Adipocyte (in vitro differentiated cells): ENCODE results near the gene LTBP4.

Experiments
- DNase-seq: peaks from one replicate; pipeline ENCODE4 v3.0.0-alpha.2; 2015; ENCODE audit warnings: low read depth
- H3K27me3 ChIP-seq: replicated peaks from 2 replicates; pipeline ENCODE4 v1.7.0; 2013; ENCODE audit warnings: mild to moderate bottlenecking, low read length, moderate library complexity; ENCODE audit not compliant: control insufficient read depth, insufficient read depth
- H3K36me3 ChIP-seq: 2 replicates; pipeline ENCODE4 v1.7.0; 2013; ENCODE audit warnings: low read length, mild to moderate bottlenecking, moderate library complexity; ENCODE audit not compliant: control insufficient read depth, insufficient read depth, severe bottlenecking
- H3K4me1 ChIP-seq: 2 replicates; pipeline ENCODE4 v1.7.0; 2013; ENCODE audit warnings: mild to moderate bottlenecking, low read length, moderate library complexity; ENCODE audit not compliant: control insufficient read depth, insufficient read depth
- H3K4me3 ChIP-seq: 2 replicates; pipeline ENCODE4 v1.7.0; 2013; ENCODE audit warnings: mild to moderate bottlenecking, low read length, moderate library complexity
- H3K9ac ChIP-seq: 2 replicates; pipeline ENCODE4 v1.7.0; 2013; ENCODE audit warnings: mild to moderate bottlenecking, low read length, moderate library complexity
- H3K9me3 ChIP-seq: 2 replicates; pipeline ENCODE4 v1.7.0; 2013; ENCODE audit warnings: mild to moderate bottlenecking, low read length, moderate library complexity; ENCODE audit not compliant: control insufficient read depth

The LTBP4 gene

DNA sequence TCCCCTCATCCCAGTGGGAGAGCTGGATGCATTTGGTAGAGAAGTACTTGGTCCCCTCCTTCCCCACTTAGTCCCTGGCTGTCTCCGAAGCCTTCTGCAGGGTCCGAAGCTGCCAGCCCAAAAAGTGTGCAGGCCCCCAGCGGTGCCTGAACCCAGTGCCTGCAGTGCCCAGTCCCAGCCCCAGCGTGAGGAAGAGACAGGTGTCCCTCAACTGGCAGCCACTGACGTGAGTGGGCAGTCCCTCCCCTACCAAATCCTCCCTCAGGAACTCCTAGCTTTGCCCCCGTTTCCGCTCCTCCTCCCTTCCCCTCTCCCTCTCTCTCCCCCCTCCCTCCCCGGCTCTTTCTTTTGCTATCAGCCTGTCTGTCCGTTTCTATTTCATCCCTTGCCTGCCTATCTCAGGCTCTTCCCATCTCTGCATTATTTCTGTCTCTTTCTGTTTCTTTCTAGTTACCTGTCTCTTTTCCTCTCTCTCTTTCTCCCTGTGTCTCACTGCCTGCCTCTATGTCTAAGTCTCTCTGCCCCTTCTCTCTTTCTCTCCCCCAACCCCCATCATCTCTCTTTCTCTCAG, 1.8 kb upstream of the LTBP4 start:
- H3K27me3 ChIP-seq, result peaks cover 18% of the 10 kb centered on the region
- no peak for DNase-seq
- H3K9ac ChIP-seq, result no peak overlapping the region

DNA sequence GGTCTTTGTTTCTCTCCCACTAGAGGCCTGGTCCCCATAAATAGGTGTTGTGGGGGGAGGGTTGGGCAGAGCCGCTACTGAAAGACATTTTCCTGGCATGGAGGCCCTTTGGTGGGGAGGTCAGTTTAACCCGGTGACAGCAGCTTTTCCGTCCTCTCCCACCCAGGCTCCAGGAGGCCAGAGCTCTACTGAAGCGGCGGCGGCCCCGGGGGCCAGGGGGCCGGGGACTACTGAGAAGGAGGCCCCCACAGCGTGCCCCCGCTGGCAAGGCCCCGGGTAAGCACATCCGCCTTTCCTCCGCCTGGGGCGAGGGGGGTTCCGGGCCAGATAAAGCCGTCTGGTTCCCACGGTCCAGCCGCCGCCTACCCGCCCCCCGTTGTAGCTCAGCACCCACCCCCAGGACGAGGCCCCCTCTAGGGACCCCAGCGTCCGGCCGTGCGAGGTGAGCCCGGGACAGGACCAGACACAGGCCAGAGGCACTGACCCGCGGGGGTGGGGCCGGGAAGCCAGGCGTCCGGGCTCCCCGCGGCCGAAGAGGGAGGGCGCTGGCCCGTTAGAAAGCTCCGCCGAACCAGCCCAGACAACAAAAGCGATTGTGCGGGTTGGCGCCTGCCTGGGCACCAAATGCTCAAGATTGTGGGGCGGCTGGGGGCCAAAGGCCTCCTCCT, 1.1 kb upstream of the LTBP4 start:
- H3K9ac ChIP-seq, result no peak overlapping the region
- no peak for DNase-seq
- peaks cover 18% of the 10 kb centered on the region for H3K27me3 ChIP-seq
- H3K9me3 ChIP-seq, result no peaks in the 10 kb centered on the region
- H3K4me3 ChIP-seq, result no peak overlapping the region
- peaks cover 27% of the 10 kb centered on the region for H3K4me1 ChIP-seq
- H3K36me3 ChIP-seq, result no peaks in the 10 kb centered on the region

More for the DNA sequence above, 1.8 kb upstream of the LTBP4 start:
- no peaks in the 10 kb centered on the region for H3K36me3 ChIP-seq
- H3K4me1 ChIP-seq, result peaks cover 24% of the 10 kb centered on the region
- no peaks in the 10 kb centered on the region for H3K9me3 ChIP-seq
- H3K4me3 ChIP-seq, result no peak overlapping the region

DNA sequence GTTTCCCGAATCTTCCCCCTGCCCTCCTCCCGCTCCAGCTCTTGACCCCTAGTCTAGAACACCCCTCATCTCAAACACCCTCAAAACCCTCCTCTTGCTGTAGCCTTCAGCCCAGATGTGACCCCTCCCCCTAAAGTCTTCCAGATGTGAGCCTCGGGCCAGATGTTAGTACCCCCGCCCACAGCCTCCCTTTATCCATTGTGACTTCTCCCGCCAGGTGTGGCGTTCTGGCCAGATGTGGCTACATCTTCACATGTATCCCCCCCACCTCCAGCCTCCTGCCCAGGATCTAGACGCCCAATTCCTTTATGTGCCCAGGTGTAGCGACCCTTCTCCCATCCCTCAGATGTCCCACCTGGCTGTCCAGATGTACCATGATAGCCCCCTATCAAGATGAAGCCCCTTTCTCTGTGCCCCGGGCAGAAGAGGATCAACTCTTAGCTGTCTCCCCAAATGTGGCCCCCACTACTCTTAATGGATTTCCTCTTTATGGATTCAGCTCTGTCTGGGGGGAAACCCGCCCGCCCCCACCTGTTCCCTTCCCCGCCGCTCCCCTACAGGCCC, 517 bp upstream of the LTBP4 start:
- no peaks in the 10 kb centered on the region for H3K36me3 ChIP-seq
- H3K27me3 ChIP-seq, result peaks cover 18% of the 10 kb centered on the region

DNA sequence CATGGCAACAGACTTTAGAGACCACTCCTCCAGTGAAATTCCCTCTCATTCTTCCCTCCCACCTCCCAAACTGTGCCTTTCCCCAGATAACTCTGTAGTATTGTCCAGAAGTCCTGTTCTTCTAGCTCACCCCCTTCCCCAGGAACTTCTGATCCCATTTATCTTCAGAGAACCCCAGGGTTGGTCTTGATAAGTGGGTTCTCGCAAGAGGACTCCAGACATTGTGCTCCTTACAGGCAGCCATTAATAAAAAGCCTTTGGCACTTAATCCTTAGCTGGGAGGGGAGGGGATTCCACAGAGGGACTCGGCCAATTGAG, 1.9 kb downstream of the LTBP4 start:
- Histone ChIP-seq H3K36me3 (no peaks in the 10 kb centered on the region), H3K9ac (peak overlapping the region; percentile 59), H3K9me3 (no peaks in the 10 kb centered on the region), H3K4me1 (peaks cover 31% of the 10 kb centered on the region), H3K27me3 (peaks cover 12% of the 10 kb centered on the region), H3K4me3 (peak overlapping the region; percentile 73)
- DNase-seq, result no peak

More for the DNA sequence above, 517 bp upstream of the LTBP4 start:
- no peak for DNase-seq
- H3K4me1 ChIP-seq, result peaks cover 29% of the 10 kb centered on the region
- H3K4me3 ChIP-seq, result no peak overlapping the region
- H3K9me3 ChIP-seq, result no peaks in the 10 kb centered on the region
- no peak overlapping the region for H3K9ac ChIP-seq

DNA sequence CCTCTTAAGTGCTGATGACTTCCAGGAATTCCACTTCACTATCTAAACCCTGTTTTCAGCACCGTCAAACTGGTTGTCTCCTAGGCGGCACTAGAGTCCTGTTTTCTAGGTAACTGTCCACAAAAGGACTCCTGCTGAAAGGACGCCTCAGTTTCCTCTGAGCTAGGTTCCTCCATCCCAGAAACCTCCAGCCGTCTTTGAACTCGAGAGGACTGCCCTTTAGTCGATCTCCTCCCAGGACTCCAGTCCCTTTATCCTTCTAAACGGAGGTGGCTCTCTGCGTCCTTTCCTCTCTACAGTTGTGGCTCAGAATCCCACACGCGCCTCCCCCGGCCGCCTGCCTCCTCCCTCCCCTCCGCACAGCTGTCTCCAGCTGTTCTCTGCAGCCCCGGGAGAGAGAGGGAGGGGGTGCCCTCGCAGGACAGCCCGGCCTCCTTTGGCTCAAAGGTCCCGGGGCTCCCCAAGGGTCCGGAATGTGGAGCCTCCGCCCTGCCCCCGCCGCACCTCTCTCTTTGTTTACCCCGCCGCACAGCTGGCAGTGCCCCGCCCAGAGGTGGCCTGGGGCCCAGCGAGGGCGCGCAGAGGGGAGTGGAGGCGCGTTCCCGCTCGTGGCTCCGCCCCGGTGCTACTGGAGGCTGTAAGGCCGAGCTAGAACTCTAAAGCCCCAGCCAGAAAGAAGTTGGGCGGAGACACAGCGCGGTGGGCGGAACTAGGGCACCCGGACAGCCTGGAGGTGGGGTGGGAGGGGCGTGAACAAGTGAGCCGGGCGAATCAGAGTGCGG, 2.4 kb downstream of the LTBP4 start:
- H3K4me1 ChIP-seq, result peaks cover 31% of the 10 kb centered on the region
- peaks cover 12% of the 10 kb centered on the region for H3K27me3 ChIP-seq
- peak overlapping the region; percentile 73 for H3K4me3 ChIP-seq
- H3K9ac ChIP-seq, result peak overlapping the region; percentile 59
- no peaks in the 10 kb centered on the region for H3K36me3 ChIP-seq
- H3K9me3 ChIP-seq, result no peaks in the 10 kb centered on the region
- DNase-seq, result peak; percentile 98

DNA sequence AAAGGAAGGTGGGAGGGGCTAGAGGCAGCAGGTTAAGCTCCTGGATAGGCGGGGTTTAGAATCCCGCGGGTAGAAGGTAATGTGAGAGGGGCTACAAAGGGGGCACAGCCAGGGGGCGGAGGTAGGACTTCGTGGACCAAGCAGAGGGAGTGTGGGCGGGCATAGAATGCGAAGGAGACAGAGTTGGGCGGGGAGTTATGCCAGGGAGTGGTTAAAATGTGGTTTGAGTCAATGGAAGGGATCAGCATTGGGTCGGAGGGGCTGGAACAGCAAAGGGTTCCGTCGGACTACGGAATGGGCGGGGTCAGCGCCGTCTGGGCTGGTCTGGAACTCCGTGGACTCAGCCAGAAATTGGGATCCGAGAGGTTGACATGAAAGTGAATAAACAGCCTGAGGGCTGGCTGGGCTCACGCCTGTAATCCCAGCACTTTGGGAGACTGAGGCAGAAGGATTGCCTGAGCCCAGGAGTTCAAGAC, 3.0 kb downstream of the LTBP4 start:
- Histone ChIP-seq H3K4me3 (peak overlapping the region; percentile 73), H3K4me1 (peaks cover 31% of the 10 kb centered on the region), H3K9me3 (no peaks in the 10 kb centered on the region), H3K36me3 (no peaks in the 10 kb centered on the region), H3K27me3 (peaks cover 12% of the 10 kb centered on the region), H3K9ac (no peak overlapping the region)
- DNase-seq, result no peak

DNA sequence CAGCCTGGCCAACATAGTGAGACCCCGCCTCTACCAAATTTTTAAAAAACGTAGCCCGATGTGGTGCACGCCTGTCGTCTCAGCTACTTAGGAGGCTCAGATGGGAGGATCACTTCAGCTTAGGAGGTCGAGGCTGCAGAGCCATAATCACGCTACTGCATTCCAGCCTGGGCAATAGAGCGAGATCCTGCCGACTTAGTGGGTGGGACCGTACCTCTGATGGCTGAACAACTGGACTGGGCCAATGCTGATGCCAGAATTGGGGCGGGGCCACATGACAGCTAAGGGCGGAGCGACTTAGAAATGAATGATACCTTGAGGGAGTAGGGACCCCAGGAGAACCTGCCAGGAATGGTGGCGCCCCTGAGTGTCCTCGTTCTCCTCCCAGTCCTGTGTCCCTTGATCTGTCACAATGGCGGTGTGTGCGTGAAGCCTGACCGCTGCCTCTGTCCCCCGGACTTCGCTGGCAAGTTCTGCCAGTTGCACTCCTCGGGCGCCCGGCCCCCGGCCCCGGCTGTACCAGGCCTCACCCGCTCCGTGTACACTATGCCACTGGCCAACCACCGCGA, 3.6 kb downstream of the LTBP4 start:
- H3K4me1 ChIP-seq, result peaks cover 31% of the 10 kb centered on the region
- no peak overlapping the region for H3K9ac ChIP-seq
- no peaks in the 10 kb centered on the region for H3K9me3 ChIP-seq
- peaks cover 9% of the 10 kb centered on the region for H3K27me3 ChIP-seq
- H3K36me3 ChIP-seq, result no peaks in the 10 kb centered on the region
- DNase-seq, result no peak
- H3K4me3 ChIP-seq, result peak overlapping the region; percentile 68

DNA sequence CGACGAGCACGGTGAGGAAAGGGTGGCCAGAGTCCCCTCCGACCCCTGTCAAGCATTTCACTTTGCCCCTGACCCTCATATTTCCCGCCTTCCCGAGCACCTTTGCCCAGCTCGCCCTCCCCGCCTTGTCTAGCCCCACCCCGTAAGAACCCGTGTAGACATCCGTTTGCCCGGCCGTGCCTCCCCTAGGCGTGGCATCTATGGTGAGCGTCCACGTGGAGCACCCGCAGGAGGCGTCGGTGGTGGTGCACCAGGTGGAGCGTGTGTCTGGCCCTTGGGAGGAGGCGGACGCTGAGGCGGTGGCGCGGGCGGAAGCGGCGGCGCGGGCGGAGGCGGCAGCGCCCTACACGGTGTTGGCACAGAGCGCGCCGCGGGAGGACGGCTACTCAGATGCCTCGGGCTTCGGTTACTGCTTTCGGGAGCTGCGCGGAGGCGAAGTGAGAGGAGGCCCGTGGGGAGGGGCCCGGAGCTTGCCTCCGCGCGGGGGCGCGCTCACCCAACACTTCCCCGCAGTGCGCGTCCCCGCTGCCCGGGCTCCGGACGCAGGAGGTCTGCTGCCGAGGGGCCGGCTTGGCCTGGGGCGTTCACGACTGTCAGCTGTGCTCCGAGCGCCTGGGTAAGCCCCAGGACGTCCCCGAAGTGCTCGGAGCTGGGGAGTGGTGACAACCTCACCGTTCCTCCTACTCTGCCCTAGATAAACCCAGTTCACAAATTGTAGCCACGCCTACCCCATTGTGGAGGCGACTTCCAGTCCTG, 4.2 kb downstream of the LTBP4 start:
- H3K4me1 ChIP-seq, result peaks cover 31% of the 10 kb centered on the region
- H3K27me3 ChIP-seq, result peaks cover 5% of the 10 kb centered on the region
- H3K36me3 ChIP-seq, result no peaks in the 10 kb centered on the region
- no peaks in the 10 kb centered on the region for H3K9me3 ChIP-seq
- peak overlapping the region; percentile 49 for H3K9ac ChIP-seq
- DNase-seq, result peak; percentile 85
- H3K4me3 ChIP-seq, result peak overlapping the region; percentile 68

DNA sequence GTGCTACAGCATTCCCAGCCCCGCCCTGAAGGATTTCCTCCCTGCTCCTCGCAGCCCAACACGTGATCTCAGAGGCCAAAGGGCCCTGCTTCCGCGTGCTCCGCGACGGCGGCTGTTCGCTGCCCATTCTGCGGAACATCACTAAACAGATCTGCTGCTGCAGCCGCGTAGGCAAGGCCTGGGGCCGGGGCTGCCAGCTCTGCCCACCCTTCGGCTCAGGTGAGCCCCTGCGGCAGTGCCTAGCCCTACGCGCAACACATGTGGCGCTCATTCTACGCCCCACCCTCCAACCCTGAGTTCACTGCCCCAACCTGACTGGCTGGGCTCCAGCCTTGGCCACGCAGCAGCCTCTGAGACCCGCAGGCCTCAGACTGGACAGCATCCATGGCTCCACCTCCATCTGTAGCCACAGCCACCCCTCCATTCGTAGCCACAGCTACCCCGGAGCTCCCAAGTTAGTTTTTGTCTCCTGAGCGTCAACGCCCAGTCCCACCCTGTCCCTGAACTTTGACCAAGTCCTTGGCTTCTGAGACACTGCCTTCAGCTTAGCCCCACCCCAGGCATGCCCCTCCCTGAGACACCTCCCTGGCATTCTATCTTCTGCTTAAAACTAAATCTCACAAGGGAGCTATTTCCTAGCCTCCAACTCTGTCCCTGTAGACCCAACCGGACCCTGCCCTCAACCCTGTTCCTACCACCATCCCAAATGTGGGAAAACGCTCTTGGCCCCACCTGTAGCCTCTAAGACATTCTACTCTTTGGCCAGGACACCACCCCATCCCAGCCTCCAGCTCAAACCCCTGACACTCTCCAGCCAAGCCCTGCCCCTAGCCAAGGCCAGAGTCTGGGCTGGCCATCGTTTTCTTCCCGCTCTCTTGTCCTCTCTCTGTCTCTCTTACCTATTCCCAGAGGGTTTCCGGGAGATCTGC, 6.4 kb downstream of the LTBP4 start:
- Histone ChIP-seq H3K4me3 (no peak overlapping the region), H3K4me1 (peaks cover 21% of the 10 kb centered on the region), H3K9ac (no peak overlapping the region), H3K9me3 (no peaks in the 10 kb centered on the region), H3K36me3 (no peaks in the 10 kb centered on the region), H3K27me3 (no peaks in the 10 kb centered on the region)
- no peak for DNase-seq

DNA sequence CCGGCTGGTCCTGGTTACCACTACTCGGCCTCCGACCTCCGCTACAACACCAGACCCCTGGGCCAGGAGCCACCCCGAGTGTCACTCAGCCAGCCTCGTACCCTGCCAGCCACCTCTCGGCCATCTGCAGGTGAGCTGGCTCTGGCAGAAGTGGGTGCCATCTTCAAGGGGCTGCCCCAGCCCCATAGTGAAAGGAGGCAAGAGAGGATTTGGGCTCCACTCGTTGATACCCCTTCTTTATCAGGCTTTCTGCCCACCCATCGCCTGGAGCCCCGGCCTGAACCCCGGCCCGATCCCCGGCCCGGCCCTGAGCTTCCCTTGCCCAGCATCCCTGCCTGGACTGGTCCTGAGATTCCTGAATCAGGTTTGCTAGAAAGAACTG, 7.1 kb downstream of the LTBP4 start:
- no peak overlapping the region for H3K4me3 ChIP-seq
- H3K4me1 ChIP-seq, result peaks cover 14% of the 10 kb centered on the region
- no peak overlapping the region for H3K9ac ChIP-seq
- H3K36me3 ChIP-seq, result no peaks in the 10 kb centered on the region
- H3K27me3 ChIP-seq, result no peaks in the 10 kb centered on the region
- DNase-seq, result no peak
- H3K9me3 ChIP-seq, result no peaks in the 10 kb centered on the region
